K562 (cell line): ENCODE results near the gene ARHGAP26. TPM values are rescaled to one million over a fixed set of nuclear protein-coding genes. Genes with fewer than 3 reads are reported as not detected.

Experiments
- CHD2 ChIP-seq: IDR thresholded peaks from 2 replicates; pipeline ENCODE4 v1.6.1; 2011; ENCODE audit warnings: low read depth, low read length
- CSDE1 ChIP-seq, 2 experiments: fragments of 450-650 bp; IDR thresholded peaks; 2 replicates each; pipeline ENCODE4 v1.6.1; 2016; ENCODE audit warnings: mild to moderate bottlenecking in 1 of 2
- FIP1L1 ChIP-seq: fragments of 200-400 bp; formaldehyde crosslinking; IDR thresholded peaks from 2 replicates; pipeline ENCODE4 v1.6.1; 2018; ENCODE audit warnings: mild to moderate bottlenecking, low read depth, low read length; ENCODE audit not compliant: poor library complexity, severe bottlenecking
- GTF3C2 ChIP-seq: IDR thresholded peaks from 3 replicates; pipeline ENCODE4 v1.6.1; 2011; ENCODE audit warnings: borderline replicate concordance, mild to moderate bottlenecking, moderate library complexity; ENCODE audit not compliant: insufficient read length; ENCODE audit errors: extremely low read depth
- MEIS2 ChIP-seq: fragments of 450-650 bp; IDR thresholded peaks from 2 replicates; pipeline ENCODE4 v1.6.1; 2014; ENCODE audit warnings: mild to moderate bottlenecking; ENCODE audit not compliant: partially characterized antibody
- PHF20 ChIP-seq: fragments of 450-650 bp; IDR thresholded peaks from 2 replicates; pipeline ENCODE4 v1.6.1; 2018; ENCODE audit not compliant: partially characterized antibody
- PHF21A ChIP-seq: fragments of 450-650 bp; IDR thresholded peaks from 2 replicates; pipeline ENCODE4 v1.6.1; 2017; ENCODE audit warnings: low read depth, borderline replicate concordance
- RHOXF2B ChIP-seq: fragments of 250-450 bp; sonication (Bioruptor Pico); conservative IDR thresholded peaks from 2 replicates; pipeline ENCODE4 v1.5.1; 2021
- SAFB ChIP-seq: fragments of 200-400 bp; formaldehyde crosslinking; IDR thresholded peaks from 2 replicates; pipeline ENCODE4 v1.6.1; 2017; ENCODE audit warnings: low read depth, low read length, borderline replicate concordance
- SIN3B ChIP-seq: fragments of 450-650 bp; IDR thresholded peaks from 2 replicates; pipeline ENCODE4 v1.6.1; 2017; ENCODE audit warnings: low read depth, mild to moderate bottlenecking, moderate library complexity
- SMAD1 ChIP-seq: fragments of 150-350 bp; IDR thresholded peaks from 2 replicates; pipeline ENCODE4 v1.6.1; 2014; ENCODE audit warnings: low read length, low read depth; ENCODE audit not compliant: partially characterized antibody
- SNIP1 ChIP-seq: fragments of 450-650 bp; IDR thresholded peaks from 2 replicates; pipeline ENCODE4 v1.7.1; 2017; ENCODE audit warnings: low read depth, mild to moderate bottlenecking
- SRSF9 ChIP-seq: fragments of 200-400 bp; formaldehyde crosslinking; IDR thresholded peaks from 2 replicates; pipeline ENCODE4 v1.6.1; 2017; ENCODE audit warnings: low read depth, low read length, borderline replicate concordance
- STAT5B ChIP-seq: fragments of 250-450 bp; sonication (Bioruptor Pico); IDR thresholded peaks from 2 replicates; pipeline ENCODE4 v1.8.0; 2021; ENCODE audit warnings: mild to moderate bottlenecking, inconsistent platforms
- SUPT5H ChIP-seq: fragments of 450-650 bp; IDR thresholded peaks from 2 replicates; pipeline ENCODE4 v1.6.1; 2016
- TARDBP ChIP-seq: fragments of 450-650 bp; IDR thresholded peaks from 2 replicates; pipeline ENCODE4 v1.6.1; 2016
- ZNF143 ChIP-seq: sonication (generic); formaldehyde crosslinking; IDR thresholded peaks from 2 replicates; pipeline ENCODE4 v1.9.0; 2022; ENCODE audit warnings: mild to moderate bottlenecking, missing genetic modification reagents
- ZNF175 ChIP-seq: fragments of 200-800 bp; sonication (Bioruptor generic); IDR thresholded peaks from 2 replicates; pipeline ENCODE4 v1.6.1; 2016; ENCODE audit warnings: low read depth, mild to moderate bottlenecking, missing genetic modification characterization, missing compliant biosample characterization
- ZNF311 ChIP-seq: fragments of 250-450 bp; sonication (Bioruptor Pico); IDR thresholded peaks from 2 replicates; pipeline ENCODE4 v1.4.0; 2020; ENCODE audit warnings: mild to moderate bottlenecking, moderate library complexity
- ZNF316 ChIP-seq: fragments of 450-650 bp; IDR thresholded peaks from 2 replicates; pipeline ENCODE4 v1.6.1; 2016
- ZNF764 ChIP-seq: fragments of 250-450 bp; sonication (Bioruptor Pico); IDR thresholded peaks from 2 replicates; pipeline ENCODE4 v1.4.0; 2020; ENCODE audit warnings: low read depth, mild to moderate bottlenecking, moderate library complexity
- ZNF766 ChIP-seq: fragments of 200-800 bp; sonication (Bioruptor generic); conservative IDR thresholded peaks from 2 replicates; pipeline ENCODE4 v1.6.1; 2016; ENCODE audit warnings: missing genetic modification characterization, missing compliant biosample characterization
- polyA plus RNA-seq, 8 experiments: library from polyadenylated mRNA; depleted of rRNA in 4 of 8; stranded (reverse) in 5 of 8; unstranded in 3 of 8; fragments of >200 nt; fragmentation: Nextera tagmentation in 2 of 8; fragmentation: Illumina TruSeq in 1 of 8; extraction: Ambion mirVana in 2 of 8; extraction: Trizol in 1 of 8; gene quantifications; 2 replicates each; pipeline versions ENCODE4 v1.2.1 to v1.2.3, GENCODE V29; 2011 to 2014; ENCODE audit warnings: inconsistent platforms in 1 of 8, missing spikeins in 1 of 8
- total RNA-seq, 7 experiments: library from RNA; depleted of rRNA in 6 of 7; stranded (reverse); fragments of >200 nt in 6 of 7; fragmentation: Illumina TruSeq in 2 of 7; extraction: Trizol in 2 of 7; gene quantifications; 2 replicates each; pipeline versions ENCODE4 v1.2.1 to v1.2.3, GENCODE V29; 2011 to 2021; ENCODE audit warnings: low replicate concordance in 1 of 7
- TF ChIP-seq, protein P1 (sequence below): fragments of 250-450 bp; sonication (Bioruptor Pico); IDR thresholded peaks from 2 replicates; pipeline ENCODE4 v1.4.0; 2020; ENCODE audit warnings: mild to moderate bottlenecking, moderate library complexity, borderline replicate concordance
- TF ChIP-seq, protein P2 (sequence below): fragments of 250-450 bp; sonication (Bioruptor Pico); IDR thresholded peaks from 2 replicates; pipeline ENCODE4 v1.8.0; 2021; ENCODE audit warnings: moderate library complexity, mild to moderate bottlenecking, inconsistent platforms

ARHGAP26 gene
- total and polyA plus RNA-seq, 9 of the 15 experiments (the other 6 are each of a cell fraction or from before 2014, with no cell fraction given), result 0.13 to 1.1 (median 0.55) TPM

DNA sequence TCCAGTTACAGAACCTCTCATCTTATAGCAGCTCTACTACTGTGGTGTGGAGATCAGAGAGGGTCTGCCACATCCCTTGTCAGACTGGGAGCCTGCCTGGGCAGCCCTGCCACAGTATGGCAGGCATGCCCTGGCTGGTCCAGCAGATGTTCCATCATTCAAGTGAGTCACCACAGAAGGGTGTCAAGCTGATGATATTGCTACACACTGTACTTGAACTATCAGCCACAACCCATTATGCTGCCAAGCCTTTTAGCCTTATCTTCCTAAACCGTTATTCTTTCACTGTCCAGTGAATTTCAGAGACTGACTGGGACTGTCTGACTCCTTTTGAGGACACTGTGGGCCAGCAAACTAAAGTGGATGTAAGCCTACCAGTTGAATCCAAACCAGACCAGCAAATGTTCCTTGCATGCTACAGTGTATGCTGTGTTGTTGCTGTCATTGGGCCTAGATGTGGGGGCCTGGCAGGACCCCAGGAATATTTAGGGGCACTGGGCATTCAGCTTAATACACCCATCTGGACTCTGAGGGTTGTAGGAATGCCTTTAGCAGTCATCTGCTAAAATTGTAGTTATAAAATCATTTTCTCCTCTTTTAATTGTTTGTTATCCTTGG is 430.7 kb downstream of the ARHGAP26 start (continued):
- TF ChIP-seq CSDE1 (IDR thresholded peaks at IDR 0.05) (no peak), ZNF766 (peak; percentile 54; the same call in 1 of the 2 replicates), SMAD1 (no peak), MEIS2 (peak; percentile 88), RHOXF2B (no peak), GTF3C2 (no peak), ZNF175 (CRISPR knock-in tag) (no peak), CHD2 (no peak), ZNF311 (CRISPR knock-in tag) (no peak), PHF20 (no peak), SRSF9 (no peak), TARDBP (no peak), SAFB (no peak), SUPT5H (no peak), STAT5B (CRISPR knock-in tag) (no peak), FIP1L1 (no peak), ZNF143 (CRISPR knock-in tag) (no peak), SIN3B (no peak), SNIP1 (no peak), ZNF764 (CRISPR knock-in tag) (no peak), ZNF316 (no peak), PHF21A (no peak)
- TF ChIP-seq, protein P1, sequence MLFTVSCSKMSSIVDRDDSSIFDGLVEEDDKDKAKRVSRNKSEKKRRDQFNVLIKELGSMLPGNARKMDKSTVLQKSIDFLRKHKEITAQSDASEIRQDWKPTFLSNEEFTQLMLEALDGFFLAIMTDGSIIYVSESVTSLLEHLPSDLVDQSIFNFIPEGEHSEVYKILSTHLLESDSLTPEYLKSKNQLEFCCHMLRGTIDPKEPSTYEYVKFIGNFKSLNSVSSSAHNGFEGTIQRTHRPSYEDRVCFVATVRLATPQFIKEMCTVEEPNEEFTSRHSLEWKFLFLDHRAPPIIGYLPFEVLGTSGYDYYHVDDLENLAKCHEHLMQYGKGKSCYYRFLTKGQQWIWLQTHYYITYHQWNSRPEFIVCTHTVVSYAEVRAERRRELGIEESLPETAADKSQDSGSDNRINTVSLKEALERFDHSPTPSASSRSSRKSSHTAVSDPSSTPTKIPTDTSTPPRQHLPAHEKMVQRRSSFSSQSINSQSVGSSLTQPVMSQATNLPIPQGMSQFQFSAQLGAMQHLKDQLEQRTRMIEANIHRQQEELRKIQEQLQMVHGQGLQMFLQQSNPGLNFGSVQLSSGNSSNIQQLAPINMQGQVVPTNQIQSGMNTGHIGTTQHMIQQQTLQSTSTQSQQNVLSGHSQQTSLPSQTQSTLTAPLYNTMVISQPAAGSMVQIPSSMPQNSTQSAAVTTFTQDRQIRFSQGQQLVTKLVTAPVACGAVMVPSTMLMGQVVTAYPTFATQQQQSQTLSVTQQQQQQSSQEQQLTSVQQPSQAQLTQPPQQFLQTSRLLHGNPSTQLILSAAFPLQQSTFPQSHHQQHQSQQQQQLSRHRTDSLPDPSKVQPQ (CRISPR knock-in tag), result no peak
- TF ChIP-seq, protein P2, sequence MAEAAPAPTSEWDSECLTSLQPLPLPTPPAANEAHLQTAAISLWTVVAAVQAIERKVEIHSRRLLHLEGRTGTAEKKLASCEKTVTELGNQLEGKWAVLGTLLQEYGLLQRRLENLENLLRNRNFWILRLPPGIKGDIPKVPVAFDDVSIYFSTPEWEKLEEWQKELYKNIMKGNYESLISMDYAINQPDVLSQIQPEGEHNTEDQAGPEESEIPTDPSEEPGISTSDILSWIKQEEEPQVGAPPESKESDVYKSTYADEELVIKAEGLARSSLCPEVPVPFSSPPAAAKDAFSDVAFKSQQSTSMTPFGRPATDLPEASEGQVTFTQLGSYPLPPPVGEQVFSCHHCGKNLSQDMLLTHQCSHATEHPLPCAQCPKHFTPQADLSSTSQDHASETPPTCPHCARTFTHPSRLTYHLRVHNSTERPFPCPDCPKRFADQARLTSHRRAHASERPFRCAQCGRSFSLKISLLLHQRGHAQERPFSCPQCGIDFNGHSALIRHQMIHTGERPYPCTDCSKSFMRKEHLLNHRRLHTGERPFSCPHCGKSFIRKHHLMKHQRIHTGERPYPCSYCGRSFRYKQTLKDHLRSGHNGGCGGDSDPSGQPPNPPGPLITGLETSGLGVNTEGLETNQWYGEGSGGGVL (CRISPR knock-in tag), result no peak
